ENCODE measurements around the gene CAV3. TPM values are rescaled to one million over a fixed set of nuclear protein-coding genes. Genes with fewer than 3 reads are reported as not detected.

The CAV3 gene
- total RNA-seq, 2 donors from 2014 or later, result not detected

- Mint-ChIP-seq H3K27me3 (peaks cover 10% of the 10 kb centered on the region), H3K4me3 (no peak overlapping the region), H3K36me3 (ENCODE audit: low read depth) (no peaks in the 10 kb centered on the region), H3K4me1 (no peaks in the 10 kb centered on the region), H3K27ac (no peak overlapping the region), H3K9me3 (no peaks in the 10 kb centered on the region)
- no peak for ATAC-seq (replicated peaks)
These were observed 12.2 kb downstream of the CAV3 start for GRCh38 chr3:8745619-8746370.

DNA sequence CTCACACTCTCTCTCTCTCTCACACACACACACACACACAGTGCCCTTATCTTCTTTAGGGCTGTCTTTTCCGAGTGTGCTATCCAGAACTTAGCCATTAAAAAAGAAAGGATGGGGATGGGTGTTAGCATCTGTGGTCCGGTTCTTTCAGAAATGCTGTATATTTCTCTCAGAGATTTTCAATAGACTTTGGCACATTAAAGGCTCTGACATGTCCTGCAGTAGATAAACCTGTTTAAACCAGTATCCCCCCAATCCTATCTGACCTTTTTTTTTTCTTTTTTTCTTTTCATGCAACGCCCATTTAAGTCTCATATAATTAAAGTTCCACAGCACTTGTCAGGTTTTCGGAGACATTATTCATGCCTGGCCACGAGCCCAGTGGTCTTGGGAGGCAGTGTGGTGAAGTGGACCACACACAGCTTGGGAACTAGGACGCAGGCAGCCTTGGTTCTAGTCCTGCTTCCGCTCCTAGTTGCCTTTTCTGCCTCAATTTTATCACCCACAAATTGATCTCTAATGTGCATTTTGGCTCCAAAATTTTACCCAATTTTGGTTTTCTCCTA lies 13.3 kb downstream of the CAV3 start:
- Mint-ChIP-seq H3K4me1 (no peaks in the 10 kb centered on the region), H3K36me3 (ENCODE audit: low read depth) (no peaks in the 10 kb centered on the region), H3K9me3 (no peaks in the 10 kb centered on the region), H3K27me3 (peaks cover 3% of the 10 kb centered on the region), H3K27ac (no peak overlapping the region), H3K4me3 (no peak overlapping the region)
- ATAC-seq (replicated peaks), result no peak

GRCh38 chr3:8749316-8749715 lies 15.7 kb downstream of the CAV3 start:
- no peaks in the 10 kb centered on the region for H3K36me3 Mint-ChIP-seq (ENCODE audit: low read depth)
- no peak overlapping the region for H3K4me3 Mint-ChIP-seq
- no peaks in the 10 kb centered on the region for H3K9me3 Mint-ChIP-seq
- ATAC-seq (replicated peaks), result no peak
- no peaks in the 10 kb centered on the region for H3K4me1 Mint-ChIP-seq
- no peak overlapping the region for H3K27ac Mint-ChIP-seq
- H3K27me3 Mint-ChIP-seq, result peaks cover 4% of the 10 kb centered on the region

DNA sequence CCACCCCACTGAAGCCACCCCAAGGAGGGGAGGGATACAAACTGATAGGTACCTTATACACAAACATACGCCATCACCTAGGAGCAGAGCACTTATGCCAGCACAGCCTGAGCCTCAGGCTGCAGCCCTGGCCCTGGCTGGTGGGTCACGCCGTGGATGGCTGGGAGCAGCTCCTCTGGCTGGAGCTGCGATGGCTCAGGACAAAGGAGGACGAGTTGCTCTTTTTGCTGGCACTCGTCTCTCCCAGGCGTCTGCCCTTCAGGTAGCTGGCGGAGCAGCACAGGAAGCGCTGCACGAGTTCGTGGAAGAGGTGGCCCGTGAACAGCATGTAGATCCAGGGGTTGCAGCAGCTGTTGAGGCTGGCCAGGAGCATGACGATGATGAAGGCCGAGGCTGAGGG lies 19.2 kb downstream of the CAV3 start:
- H3K27me3 Mint-ChIP-seq, result peaks cover 4% of the 10 kb centered on the region
- no peaks in the 10 kb centered on the region for H3K9me3 Mint-ChIP-seq
- no peak overlapping the region for H3K27ac Mint-ChIP-seq
- H3K4me1 Mint-ChIP-seq, result no peaks in the 10 kb centered on the region
- H3K36me3 Mint-ChIP-seq (ENCODE audit: low read depth), result no peaks in the 10 kb centered on the region
- ATAC-seq (replicated peaks), result no peak
- H3K4me3 Mint-ChIP-seq, result no peak overlapping the region

DNA sequence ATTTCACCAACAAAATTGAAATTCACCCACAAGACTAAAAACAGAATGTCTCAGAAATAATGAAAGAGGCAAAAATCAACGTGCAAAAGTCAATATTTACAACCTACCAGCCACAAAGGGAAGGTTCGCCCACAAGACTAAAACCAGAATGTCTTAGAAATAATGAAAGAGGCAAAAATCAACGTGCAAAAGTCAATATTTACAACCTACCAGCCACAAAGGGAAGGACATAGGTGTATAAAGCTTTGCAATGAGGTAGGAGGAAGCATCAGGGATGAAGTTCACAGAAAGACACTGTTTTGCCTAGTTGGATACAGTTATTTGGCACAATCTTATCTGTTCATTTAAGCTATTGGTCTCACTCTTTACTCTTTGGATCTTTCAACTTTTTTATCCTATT lies 21.5 kb downstream of the CAV3 start:
- no peaks in the 10 kb centered on the region for H3K36me3 Mint-ChIP-seq (ENCODE audit: low read depth)
- no peak for ATAC-seq (replicated peaks)
- no peaks in the 10 kb centered on the region for H3K9me3 Mint-ChIP-seq
- H3K4me3 Mint-ChIP-seq, result no peak overlapping the region
- H3K27ac Mint-ChIP-seq, result no peak overlapping the region
- H3K27me3 Mint-ChIP-seq, result peaks cover 7% of the 10 kb centered on the region
- H3K4me1 Mint-ChIP-seq, result no peaks in the 10 kb centered on the region

GRCh38 chr3:8755564-8756237 lies 22.1 kb downstream of the CAV3 start:
- ATAC-seq (replicated peaks), result no peak
- H3K9me3 Mint-ChIP-seq, result no peaks in the 10 kb centered on the region
- H3K27me3 Mint-ChIP-seq, result peaks cover 7% of the 10 kb centered on the region
- no peaks in the 10 kb centered on the region for H3K36me3 Mint-ChIP-seq (ENCODE audit: low read depth)
- H3K4me3 Mint-ChIP-seq, result no peak overlapping the region
- H3K27ac Mint-ChIP-seq, result no peak overlapping the region
- no peaks in the 10 kb centered on the region for H3K4me1 Mint-ChIP-seq

- no peak overlapping the region for H3K27ac Mint-ChIP-seq
- no peak for ATAC-seq (replicated peaks)
- no peaks in the 10 kb centered on the region for H3K4me1 Mint-ChIP-seq
- no peaks in the 10 kb centered on the region for H3K9me3 Mint-ChIP-seq
- H3K27me3 Mint-ChIP-seq, result peaks cover 7% of the 10 kb centered on the region
- no peak overlapping the region for H3K4me3 Mint-ChIP-seq
- no peaks in the 10 kb centered on the region for H3K36me3 Mint-ChIP-seq (ENCODE audit: low read depth)
These were observed 23.1 kb downstream of the CAV3 start for GRCh38 chr3:8756671-8757070.

- Mint-ChIP-seq H3K9me3 (no peaks in the 10 kb centered on the region), H3K36me3 (ENCODE audit: low read depth) (no peaks in the 10 kb centered on the region), H3K27me3 (peaks cover 7% of the 10 kb centered on the region), H3K4me1 (no peaks in the 10 kb centered on the region), H3K27ac (no peak overlapping the region), H3K4me3 (no peak overlapping the region)
- ATAC-seq (replicated peaks), result no peak
These were observed 24.2 kb downstream of the CAV3 start for GRCh38 chr3:8757551-8758518.

- ATAC-seq (replicated peaks), result no peak
- Mint-ChIP-seq H3K27me3 (peaks cover 3% of the 10 kb centered on the region), H3K36me3 (ENCODE audit: low read depth) (no peaks in the 10 kb centered on the region), H3K27ac (no peak overlapping the region), H3K4me3 (no peak overlapping the region), H3K4me1 (no peaks in the 10 kb centered on the region), H3K9me3 (no peaks in the 10 kb centered on the region)
These were observed 25.6 kb downstream of the CAV3 start for GRCh38 chr3:8759038-8759707.

- Mint-ChIP-seq H3K27ac (no peak overlapping the region), H3K4me3 (no peak overlapping the region), H3K9me3 (no peaks in the 10 kb centered on the region), H3K36me3 (ENCODE audit: low read depth) (no peaks in the 10 kb centered on the region), H3K27me3 (peaks cover 6% of the 10 kb centered on the region), H3K4me1 (no peaks in the 10 kb centered on the region)
- no peak for ATAC-seq (replicated peaks)
These were observed 26.5 kb downstream of the CAV3 start for GRCh38 chr3:8760091-8760490.

- Mint-ChIP-seq H3K4me1 (no peaks in the 10 kb centered on the region), H3K36me3 (ENCODE audit: low read depth) (no peaks in the 10 kb centered on the region), H3K4me3 (no peak overlapping the region), H3K27ac (no peak overlapping the region), H3K27me3 (peaks cover 7% of the 10 kb centered on the region), H3K9me3 (no peaks in the 10 kb centered on the region)
- no peak for ATAC-seq (replicated peaks)
These were observed 26.9 kb downstream of the CAV3 start for GRCh38 chr3:8760506-8760905.

DNA sequence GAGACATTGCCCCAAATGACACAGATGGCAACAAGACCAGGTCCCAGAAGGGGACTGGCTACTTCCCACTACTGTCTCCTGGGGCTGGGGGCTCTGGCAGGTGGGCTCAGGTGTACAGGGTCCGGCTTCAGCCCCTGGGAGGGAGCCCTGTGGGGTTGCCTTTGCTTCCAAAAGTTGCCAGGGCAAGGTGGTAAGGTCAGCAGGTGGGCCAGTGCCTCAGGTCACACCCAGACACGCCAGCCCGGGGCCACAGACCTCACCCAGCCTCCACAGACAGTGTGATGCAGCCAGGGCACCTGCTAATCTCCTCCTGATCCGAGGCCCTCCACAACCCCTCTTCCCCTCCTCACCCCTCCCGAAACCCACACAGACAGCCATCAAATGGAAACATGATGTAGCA lies 28.3 kb downstream of the CAV3 start:
- Mint-ChIP-seq H3K27ac (no peak overlapping the region), H3K4me1 (no peaks in the 10 kb centered on the region), H3K27me3 (peaks cover 14% of the 10 kb centered on the region), H3K9me3 (no peaks in the 10 kb centered on the region), H3K36me3 (ENCODE audit: low read depth) (no peaks in the 10 kb centered on the region), H3K4me3 (no peak overlapping the region)
- no peak for ATAC-seq (replicated peaks)

GRCh38 chr3:8762607-8763377 lies 29.2 kb downstream of the CAV3 start:
- Mint-ChIP-seq H3K4me1 (no peaks in the 10 kb centered on the region), H3K9me3 (no peaks in the 10 kb centered on the region), H3K4me3 (no peak overlapping the region), H3K27ac (no peak overlapping the region), H3K27me3 (peaks cover 15% of the 10 kb centered on the region), H3K36me3 (ENCODE audit: low read depth) (no peaks in the 10 kb centered on the region)
- ATAC-seq (replicated peaks), result no peak

All from activated T-helper 17 cell treated with anti-CD3 and anti-CD28 coated beads, Interleukin-2, amount 50 U/mL, for 72 hours (primary cell).